Measurements from ENCODE around the gene RAD1.
"Not testable (repeated sequence)": the region's sequence is repeated elsewhere in the genome, so short reads cannot be mapped to it uniquely, and the experiment has no call there.

The RAD1 gene

DNA sequence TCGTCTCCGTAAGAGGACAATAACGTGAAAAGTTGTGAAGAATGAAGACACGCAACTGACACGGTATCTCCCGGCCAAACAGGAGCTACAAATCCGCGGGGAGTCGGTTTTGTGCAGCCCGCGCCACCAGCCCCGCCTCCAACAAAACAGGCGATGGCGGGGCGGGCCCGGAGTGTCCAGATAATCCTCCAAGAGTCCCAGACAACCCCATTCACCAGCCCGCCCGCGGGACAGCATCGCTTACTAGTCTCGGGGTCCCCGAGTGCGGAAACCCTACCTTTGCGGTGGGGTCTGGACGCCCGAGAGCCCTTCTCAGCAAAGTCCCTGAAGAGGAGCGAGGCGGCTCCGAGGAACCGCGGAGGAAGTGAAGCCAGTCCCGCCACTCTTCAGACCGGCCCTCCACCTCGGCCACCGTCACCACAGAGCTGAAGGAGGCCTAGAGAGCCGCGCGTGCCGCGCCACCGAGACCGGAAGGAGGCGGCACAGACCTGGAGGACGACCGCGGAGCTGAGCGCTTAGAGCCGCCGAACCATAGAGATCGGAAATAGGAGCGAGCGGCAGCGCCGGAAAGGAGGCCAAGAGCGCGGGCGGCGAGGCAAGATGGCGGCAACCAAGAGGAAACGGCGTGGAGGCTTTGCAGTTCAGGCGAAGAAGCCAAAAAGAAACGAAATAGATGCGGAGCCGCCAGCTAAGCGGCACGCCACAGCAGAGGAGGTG is at the start of gene RAD1, which contains the start of gene BRIX1:
Gene RAD1, minus strand, starts transcription at position 366 of the 717 bp plus-strand sequence. CDS start 612 bp downstream, outside the sequence.
Gene BRIX1, plus strand, starts transcription at position 573 of the 717 bp plus-strand sequence. Its CDS starts 28 bp downstream, at position 601.
- DNase-seq (ENCODE audit: low read depth): peak; percentile 81

GRCh38 chr5:34959323-34959722 is 44.0 kb upstream of the RAD1 start:
- DNase-seq (ENCODE audit: low read depth): no peak

GRCh38 chr5:34957857-34958690 is 42.8 kb upstream of the RAD1 start:
- DNase-seq (ENCODE audit: low read depth): no peak

GRCh38 chr5:34957321-34957720 is 42.0 kb upstream of the RAD1 start:
- DNase-seq (ENCODE audit: low read depth): no peak

- no peak for DNase-seq (ENCODE audit: low read depth)
Measured at GRCh38 chr5:34944460-34945047, 29.2 kb upstream of the RAD1 start.

DNA sequence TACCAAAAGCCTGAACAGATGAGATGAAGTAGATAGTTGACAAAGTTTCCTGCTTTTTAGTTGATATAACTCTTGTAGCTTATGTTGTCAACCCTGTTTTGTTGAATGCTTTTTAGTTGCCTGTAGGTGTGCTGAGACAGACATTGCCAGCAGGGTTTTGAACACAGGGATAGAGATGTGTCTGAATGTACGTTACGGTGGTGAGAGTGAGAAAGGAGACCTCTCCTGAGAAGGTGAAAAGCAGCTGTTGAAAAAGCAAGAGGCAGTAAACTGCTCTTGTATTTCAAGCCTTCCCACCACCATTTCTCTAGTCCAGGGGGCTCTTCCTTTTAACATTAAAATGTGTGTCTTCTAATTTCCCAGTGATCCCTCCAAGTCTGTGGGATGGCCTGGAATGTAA is 28.7 kb upstream of the RAD1 start:
- DNase-seq (ENCODE audit: low read depth): no peak

DNA sequence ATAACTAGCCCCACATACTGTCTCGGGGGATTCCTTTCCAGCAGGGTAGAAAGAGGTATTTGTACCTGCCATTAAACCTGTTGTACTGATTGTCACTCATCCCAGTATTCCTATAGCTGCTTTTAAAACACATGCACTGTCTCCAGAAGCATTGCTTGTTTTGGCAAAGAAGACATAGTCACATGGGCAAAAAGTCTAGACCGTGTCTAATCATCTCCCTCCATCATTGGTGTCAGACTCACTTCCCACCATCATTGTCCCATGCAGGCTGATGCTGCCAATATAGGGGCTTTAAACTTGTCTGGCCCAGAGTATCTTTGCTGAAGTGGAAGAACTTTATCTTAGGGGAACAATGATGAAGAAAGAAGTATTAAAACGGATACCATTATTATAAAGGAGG is 26.6 kb upstream of the RAD1 start:
- DNase-seq (ENCODE audit: low read depth): no peak

GRCh38 chr5:34932947-34933346 is 17.6 kb upstream of the RAD1 start:
- DNase-seq (ENCODE audit: low read depth): no peak

DNA sequence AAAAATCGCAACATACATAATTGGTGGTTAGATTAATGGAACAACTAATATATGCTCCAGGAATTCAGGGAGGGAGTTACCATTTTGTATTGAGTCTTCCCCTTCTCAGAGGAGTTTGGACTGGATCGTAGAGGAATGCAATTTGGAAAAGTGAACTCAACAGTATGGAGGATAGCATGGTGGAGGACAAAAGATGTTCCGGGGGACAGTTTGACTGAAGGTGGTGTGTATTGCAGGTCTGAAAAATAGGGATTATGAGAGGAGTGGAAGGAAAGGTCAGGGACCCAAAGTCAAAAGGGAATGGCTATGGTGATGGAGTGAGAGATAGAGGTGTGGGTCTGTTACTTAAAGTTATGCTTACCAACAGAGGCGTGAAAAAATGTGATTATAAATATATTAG is 15.6 kb upstream of the RAD1 start:
- no peak for DNase-seq (ENCODE audit: low read depth)

DNA sequence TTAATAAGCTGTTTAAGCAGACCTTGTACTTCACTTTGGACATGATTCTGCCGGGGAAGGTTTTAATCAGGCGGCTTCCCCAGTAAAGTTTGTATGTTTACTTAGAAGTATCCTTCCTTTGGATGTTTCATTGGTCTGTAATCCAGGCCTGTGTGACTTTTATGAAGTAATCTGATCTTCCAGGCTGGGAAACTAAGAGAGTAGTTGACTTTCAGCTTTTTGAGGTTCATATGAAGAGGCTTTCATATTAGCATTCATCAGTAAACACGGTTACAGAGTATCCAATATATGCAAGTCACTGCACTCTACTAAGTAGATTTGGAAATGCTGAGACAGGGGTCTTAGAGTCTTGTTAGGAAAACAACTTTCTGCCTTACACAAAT is 15.1 kb upstream of the RAD1 start:
- DNase-seq (ENCODE audit: low read depth): no peak

DNA sequence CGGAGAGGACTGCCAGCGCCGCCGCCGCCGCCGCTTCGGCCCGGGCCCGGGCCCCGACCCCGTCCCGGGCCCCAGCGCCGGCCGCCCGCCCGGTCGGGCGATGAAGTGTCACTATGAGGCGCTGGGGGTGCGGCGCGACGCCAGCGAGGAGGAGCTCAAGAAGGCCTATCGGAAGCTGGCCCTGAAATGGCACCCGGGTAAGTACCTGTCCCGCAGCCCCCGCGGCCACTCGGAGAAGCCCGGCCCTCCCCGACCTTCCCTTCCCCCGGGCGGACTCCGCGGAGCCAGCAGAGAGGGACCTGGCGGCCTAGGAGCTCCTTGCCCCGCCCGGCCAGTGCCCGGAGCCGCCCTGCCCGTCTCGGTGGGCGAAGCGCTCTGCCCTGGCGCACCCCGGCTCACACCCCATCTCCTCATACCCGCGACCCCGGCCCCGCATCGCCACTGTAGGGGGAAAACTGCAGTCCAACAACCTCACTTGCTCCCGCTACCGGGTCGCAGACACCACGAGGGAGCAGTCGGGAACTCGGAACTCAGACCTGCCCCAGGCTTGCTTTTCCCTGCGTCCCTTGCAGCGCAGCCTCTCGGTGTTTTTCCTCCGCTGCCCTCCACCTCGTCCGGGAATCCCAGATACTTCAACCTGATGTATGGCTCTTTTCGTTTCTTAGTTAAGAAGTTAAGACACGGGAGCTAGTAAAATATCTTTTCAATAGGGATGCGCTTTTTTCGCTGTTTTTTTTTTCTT is 14.6 kb upstream of the RAD1 start:
- peak; percentile 50 for DNase-seq (ENCODE audit: low read depth)

GRCh38 chr5:34929134-34929719 is 13.9 kb upstream of the RAD1 start, which contains the start of gene DNAJC21:
Gene DNAJC21, plus strand, starts transcription at chr5:34929559. Its CDS starts 261 bp downstream, at chr5:34929820.
- DNase-seq (ENCODE audit: low read depth): peak; percentile 94

GRCh38 chr5:34928267-34928666 is 13.0 kb upstream of the RAD1 start:
- no peak for DNase-seq (ENCODE audit: low read depth)

DNA sequence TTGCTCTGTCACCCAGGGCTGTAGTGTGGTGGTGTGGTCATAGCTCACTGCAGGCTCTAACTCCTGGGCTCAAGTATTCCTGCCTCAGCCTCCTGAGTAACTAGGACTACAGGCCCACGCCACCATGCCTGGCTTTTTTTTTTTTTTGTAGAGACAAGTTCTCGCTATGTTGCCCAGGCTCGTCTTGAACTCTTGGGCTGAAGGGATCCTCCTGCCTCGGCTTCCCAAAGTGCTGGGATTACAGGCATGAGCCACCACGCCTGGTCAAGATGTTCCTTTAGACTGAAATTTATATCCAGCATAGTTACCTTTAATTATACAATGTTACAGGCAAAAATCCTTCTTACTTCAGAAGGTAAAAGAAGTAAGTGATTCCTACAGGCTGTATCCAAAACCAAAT is 12.5 kb upstream of the RAD1 start:
- DNase-seq (ENCODE audit: low read depth): no peak

DNA sequence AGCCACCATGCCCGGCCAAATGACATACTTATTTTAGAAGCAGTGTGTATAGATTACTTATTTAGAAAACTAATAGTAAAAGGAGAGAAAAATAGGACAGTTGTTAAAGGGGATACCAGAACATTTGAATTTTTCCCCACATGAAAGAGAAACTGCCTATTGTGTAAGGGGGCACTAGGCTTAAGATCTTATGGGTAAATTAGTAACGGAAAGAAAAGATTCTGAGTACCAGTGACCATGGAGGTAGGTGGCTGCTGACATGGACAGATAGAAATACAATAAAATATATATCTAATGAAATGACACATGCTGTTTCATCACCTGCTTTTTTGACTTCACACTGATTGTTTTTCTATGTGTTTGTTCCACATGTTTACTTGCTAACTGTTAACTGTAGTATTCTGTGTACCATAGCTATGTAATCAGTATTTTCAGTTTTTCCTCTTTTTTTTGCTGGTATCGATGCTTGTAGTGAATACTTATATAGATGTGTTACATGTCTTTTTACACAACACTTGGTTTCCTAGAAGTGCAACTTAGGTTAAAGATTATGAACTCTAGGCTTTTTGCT is 11.1 kb upstream of the RAD1 start:
- DNase-seq (ENCODE audit: low read depth): no peak

DNA sequence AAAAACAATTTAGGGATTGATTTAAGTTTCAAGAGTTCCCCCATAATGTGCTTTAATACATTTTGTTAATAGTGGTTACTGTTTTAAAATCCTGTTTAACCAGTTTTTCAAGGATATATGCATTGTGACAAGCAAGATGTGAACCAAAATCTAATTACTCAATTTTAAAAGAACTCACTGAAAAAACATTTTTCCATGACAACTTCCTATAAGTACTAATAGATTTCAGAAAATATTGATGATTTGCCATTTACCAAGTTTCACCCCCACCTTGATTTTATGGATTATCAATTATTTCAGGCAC is 9.1 kb upstream of the RAD1 start:
- no peak for DNase-seq (ENCODE audit: low read depth)

DNA sequence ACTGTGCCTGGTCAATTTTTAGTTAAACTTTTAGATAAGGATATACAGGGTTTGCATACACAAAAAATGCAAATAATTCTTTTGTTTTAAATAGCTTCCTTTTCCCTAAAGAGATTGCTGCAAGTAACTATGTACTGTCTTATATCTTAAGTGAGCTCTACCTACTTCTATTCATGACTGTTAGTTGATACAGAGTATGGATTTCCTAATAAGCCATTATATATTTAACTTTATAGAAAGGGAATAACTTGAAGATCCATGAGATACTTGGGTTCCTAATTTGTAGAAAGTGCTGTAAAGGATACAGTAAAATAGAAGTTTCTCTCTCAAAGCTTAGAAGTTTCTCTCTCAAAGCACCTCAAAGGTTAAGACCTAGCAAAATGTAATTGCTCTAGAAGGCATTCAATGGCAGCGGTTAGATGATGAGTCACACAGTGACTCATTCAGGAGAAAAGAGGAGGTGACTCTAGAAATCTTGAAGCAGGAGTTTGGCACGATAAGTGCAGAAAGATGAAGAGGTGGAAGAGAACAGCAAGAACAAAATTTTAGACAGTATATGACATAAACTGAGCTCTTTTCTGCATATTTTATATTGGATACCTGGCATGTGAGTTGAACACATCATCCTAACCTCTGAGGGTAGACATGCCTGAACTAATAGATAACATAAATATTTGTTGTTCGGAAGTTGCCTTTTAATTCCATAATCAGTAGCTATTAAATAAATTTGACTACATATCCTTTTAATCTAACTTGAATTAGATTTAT is 8.6 kb upstream of the RAD1 start:
- DNase-seq (ENCODE audit: low read depth): no peak

GRCh38 chr5:34923256-34923655 is 8.0 kb upstream of the RAD1 start:
- DNase-seq (ENCODE audit: low read depth): not testable (repeated sequence)

DNA sequence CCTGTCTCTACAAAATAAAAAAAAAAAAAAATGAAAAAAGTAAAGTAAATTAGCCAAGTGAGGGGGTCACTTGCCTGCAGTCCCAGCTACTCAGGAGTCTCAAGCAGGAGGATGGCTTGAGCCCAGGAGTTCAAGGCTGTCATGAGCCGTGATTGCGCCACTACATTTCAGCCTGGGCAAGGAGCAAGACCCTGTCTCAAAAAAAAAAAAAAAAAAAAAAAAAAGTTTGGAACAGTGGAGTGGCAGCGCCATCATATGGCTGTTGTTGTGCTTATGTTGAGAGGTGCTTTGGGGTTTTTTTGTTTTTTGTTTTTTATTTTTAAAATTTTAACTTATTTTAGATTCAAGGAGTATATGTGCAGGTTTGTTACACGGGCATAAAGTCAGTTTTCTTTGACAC is 3.8 kb upstream of the RAD1 start:
- no peak for DNase-seq (ENCODE audit: low read depth)

- no peak for DNase-seq (ENCODE audit: low read depth)
Measured at GRCh38 chr5:34918025-34918424, 2.7 kb upstream of the RAD1 start.

DNA sequence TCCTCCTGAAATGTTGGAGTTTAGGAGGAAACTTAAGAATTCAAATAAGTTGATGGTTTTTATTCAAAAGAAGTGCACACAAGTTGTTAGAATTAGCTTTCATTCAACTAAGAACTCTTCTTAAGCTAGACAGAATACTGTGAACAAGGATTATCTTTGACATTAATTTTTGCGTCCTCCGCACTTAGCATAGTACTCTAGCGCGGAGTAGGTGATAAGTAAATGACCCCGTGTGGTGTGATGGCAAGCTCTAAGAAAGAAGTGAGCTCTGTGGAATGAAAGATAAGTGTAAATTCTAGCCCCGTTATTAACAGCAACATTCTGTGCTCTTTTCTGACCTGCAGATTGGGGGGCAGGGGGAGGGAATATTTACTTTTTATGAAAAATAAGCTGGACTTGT is 1.2 kb upstream of the RAD1 start:
- DNase-seq (ENCODE audit: low read depth): no peak

Data from stimulated activated CD8-positive, alpha-beta memory T cell treated with anti-CD3 and anti-CD28 coated beads, Interleukin-15, amount 100 ng/mL, for 1 hour (primary cell).